Activated T-cell treated with anti-CD3 and anti-CD28 coated beads, Interleukin-2, amount 50 U/mL, for 72 hours (primary cell): ENCODE data around the gene ZNF786. TPM values are rescaled to one million over a fixed set of nuclear protein-coding genes. Genes with fewer than 3 reads are reported as not detected.

Experiments used
- ATAC-seq, 2 donors: fragments of 150-1000 bp; cut with Tn5 transposase; replicated peaks in 1 of 2; 2 replicates each; pipeline ENCODE4 v1.10.0; 2021; ENCODE audit warnings: moderate library complexity in 2 of 2, mild to moderate bottlenecking in 1 of 2
- DNase-seq, 2 donors: peaks; one replicate each; pipeline ENCODE4 v3.0.0; 2021 to 2022; ENCODE audit warnings: mixed read lengths in 1 of 2
- H3K27ac Mint-ChIP-seq: one replicate; pipeline ENCODE4 v1.8.0; 2022; ENCODE audit warnings: mild to moderate bottlenecking, moderate library complexity, mixed read lengths
- H3K27me3 Mint-ChIP-seq: one replicate; pipeline ENCODE4 v1.8.0; 2022; ENCODE audit warnings: low read depth, mixed read lengths
- H3K36me3 Mint-ChIP-seq, 2 donors: one replicate each; pipeline ENCODE4 v1.8.0; 2022; ENCODE audit warnings: mixed read lengths in 2 of 2, mild to moderate bottlenecking in 1 of 2; ENCODE audit not compliant: insufficient read depth in 2 of 2
- H3K4me1 Mint-ChIP-seq: one replicate; pipeline ENCODE4 v1.8.0; 2022; ENCODE audit warnings: low read depth, mixed read lengths
- H3K4me3 Mint-ChIP-seq, 2 donors: one replicate each; pipeline ENCODE4 v1.8.0; 2022; ENCODE audit warnings: mild to moderate bottlenecking in 2 of 2, mixed read lengths in 2 of 2, moderate library complexity in 2 of 2
- H3K9me3 Mint-ChIP-seq, 2 donors: one replicate each; pipeline ENCODE4 v1.8.0; 2022; ENCODE audit warnings: mixed read lengths in 2 of 2
- total RNA-seq, 2 donors: library from RNA; stranded (reverse); gene quantifications; one replicate each; pipeline ENCODE4 v1.2.3, GENCODE V29; 2022

Gene ZNF786, protein sequence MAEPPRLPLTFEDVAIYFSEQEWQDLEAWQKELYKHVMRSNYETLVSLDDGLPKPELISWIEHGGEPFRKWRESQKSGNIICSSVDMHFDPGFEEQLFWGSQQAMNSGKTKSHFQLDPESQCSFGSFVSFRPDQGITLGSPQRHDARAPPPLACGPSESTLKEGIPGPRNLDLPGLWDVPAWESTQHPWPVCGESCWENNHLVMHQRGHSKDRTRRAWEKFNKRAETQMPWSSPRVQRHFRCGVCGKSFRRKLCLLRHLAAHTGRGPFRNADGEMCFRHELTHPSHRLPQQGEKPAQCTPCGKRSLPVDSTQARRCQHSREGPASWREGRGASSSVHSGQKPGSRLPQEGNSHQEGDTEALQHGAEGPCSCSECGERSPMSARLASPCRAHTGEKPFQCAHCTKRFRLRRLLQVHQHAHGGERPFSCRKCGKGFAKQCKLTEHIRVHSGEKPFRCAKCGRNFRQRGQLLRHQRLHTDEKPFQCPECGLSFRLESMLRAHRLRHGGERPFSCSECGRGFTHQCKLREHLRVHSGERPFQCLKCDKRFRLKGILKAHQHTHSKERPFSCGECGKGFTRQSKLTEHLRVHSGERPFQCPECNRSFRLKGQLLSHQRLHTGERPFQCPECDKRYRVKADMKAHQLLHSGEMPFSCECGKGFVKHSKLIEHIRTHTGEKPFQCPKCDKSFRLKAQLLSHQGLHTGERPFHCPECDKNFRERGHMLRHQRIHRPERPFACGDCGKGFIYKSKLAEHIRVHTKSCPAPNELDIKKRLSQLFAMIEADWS
- 1 to 10 TPM; 5.6 to 7.3 TPM for total RNA-seq

DNA sequence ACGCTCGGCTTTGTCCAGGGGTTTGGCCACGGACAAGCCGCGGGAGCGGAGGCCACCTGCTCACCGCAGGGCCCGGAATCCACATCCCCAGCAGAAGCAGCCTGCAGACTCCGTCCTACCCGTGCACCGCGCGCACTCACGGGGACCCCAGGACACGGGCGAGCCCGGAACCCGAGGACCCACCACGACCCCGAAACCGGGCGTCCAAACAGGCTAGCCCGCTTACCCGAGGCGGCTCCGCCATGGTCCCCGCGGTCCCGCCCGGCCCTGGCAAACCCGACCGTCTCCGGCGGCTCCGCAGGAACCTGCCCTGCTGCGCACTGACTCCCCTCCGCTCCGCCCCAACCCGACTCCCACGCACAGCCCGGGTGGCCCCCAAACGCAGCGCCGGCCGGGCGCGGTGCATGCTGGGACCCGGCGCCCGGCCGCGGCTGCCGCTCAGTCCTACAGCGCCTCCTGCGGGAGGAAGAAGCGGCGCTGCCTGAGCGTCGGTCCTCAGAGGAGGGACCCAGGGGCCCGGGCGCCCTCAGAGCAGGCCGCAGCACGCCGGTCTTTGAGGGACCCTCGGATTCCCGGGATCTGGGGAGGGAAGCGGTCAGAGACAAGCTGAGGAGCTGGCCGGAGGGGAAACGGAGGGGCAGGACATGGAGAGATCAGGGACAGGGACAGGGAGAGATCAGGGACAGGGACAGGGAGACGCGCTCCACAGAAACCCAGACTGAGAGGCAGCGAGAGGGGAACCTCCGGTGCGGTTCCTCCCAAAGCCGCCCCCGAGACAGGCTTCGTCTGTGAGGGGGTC lies at the start of gene ZNF786:
TSS of gene ZNF786 (minus strand) at position 322 of the 799 bp plus-strand sequence. CDS start at position 244, 78 bp downstream.
- Mint-ChIP-seq H3K36me3 (peaks cover 1 to 7% of the 10 kb centered on the region in 2 donors), H3K4me1 (peaks cover 33% of the 10 kb centered on the region), H3K4me3 (peak within 1 kb of the TSS; percentile 96 to 100), H3K27ac (peak within 1 kb of the TSS; percentile 98), H3K9me3 (no peaks in the 10 kb centered on the region), H3K27me3 (no peaks in the 10 kb centered on the region)
- peak; percentile 88 to 90 for ATAC-seq
- DNase-seq = peak; percentile 97

DNA sequence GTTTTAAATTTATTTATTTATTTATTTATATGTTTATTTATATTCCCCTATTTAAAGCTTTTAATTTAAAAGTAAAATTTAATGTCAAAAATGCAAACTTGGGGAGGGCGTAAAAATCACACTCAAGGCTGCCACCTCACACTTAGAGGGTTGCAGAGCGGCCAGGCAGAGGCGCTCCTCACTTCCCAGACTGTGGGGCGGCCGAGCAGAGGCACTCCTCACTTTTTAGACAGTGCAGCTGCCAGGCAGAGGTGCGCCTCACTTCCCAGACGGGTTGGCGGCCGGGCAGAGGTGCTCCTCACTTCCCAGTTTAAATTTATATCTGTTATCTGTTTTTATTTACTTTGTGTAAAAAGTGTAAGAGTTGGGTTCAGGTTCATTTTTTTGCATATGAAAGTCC lies 45.6 kb upstream of the ZNF786 start:
- Mint-ChIP-seq H3K27me3 (no peaks in the 10 kb centered on the region), H3K9me3 (no peaks in the 10 kb centered on the region), H3K36me3 (peaks cover 2 to 13% of the 10 kb centered on the region in 2 donors), H3K4me3 (no peak overlapping the region), H3K27ac (no peak overlapping the region), H3K4me1 (no peaks in the 10 kb centered on the region)
- ATAC-seq (no peak), DNase-seq (no peak)

DNA sequence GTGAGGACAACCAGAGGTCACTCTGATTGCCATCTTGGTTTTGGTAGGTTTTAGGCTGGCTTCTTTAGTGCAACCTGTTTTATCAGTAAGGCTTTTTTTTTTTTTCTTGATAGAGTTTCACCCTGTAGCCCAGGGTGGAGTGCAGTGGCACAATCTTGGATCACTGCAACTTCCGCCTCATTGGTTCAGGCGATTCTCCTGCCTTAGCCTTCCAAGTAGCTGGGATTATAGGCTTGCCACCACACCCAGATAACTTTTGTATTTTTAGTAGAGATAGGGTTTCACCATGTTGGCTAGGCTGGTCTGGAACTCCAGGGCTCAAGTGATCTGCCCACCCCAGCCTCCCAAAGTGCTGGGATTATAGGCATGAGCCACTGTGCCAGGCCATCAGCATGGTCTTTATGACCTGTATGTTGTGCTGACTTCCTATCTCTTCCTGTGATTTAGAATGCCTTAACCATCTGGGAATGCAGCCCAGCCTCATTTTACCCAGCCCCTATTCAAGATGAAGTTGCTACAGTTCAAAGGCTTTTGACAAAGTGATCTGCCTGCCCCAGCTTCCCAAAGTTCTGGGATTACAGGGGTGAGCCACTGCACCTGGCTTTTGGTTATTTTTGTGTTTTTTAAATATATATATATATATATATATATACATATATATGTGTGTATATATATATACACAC lies 42.7 kb upstream of the ZNF786 start:
- peaks cover 5% of the 10 kb centered on the region in 2 donors for H3K9me3 Mint-ChIP-seq
- H3K27ac Mint-ChIP-seq = no peak overlapping the region
- peaks cover 8 to 25% of the 10 kb centered on the region in 2 donors for H3K36me3 Mint-ChIP-seq
- DNase-seq (no peak), ATAC-seq (no peak)
- H3K27me3 Mint-ChIP-seq = no peaks in the 10 kb centered on the region
- H3K4me3 Mint-ChIP-seq = no peak overlapping the region
- peaks cover 4% of the 10 kb centered on the region for H3K4me1 Mint-ChIP-seq

DNA sequence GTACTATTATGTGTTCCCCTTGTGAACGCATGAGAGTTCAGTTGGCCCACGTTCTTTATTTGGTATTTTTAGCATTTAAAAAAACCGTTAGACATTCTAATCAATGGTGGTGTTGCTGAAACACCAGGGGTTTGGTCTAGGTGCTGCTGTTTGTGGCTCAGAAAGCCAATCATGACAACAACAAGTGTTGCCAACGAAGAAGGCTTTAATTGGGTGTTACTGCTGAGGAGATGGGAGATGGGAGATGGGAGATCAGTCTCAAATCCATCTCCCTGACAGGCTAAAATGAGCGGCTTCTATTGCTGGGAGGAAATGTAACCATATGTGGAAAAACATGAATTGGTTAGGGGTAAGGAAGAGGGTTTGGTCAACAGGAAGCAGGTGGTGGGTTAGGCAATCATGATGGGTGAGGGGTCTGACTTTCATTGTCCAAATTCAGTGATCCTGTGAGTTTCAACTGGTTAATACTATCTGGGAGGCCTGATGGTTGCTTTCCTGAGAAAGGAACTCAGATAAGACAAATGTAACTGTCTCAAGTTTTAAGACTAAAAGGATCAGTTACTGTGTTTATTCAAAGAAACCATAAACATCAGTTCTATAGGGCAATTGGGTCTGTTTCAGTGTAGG lies 40.2 kb upstream of the ZNF786 start:
- ATAC-seq = no peak
- Mint-ChIP-seq H3K4me1 (peaks cover 13% of the 10 kb centered on the region), H3K27me3 (no peaks in the 10 kb centered on the region), H3K4me3 (no peak overlapping the region), H3K27ac (no peak overlapping the region), H3K9me3 (peaks cover 5% of the 10 kb centered on the region in 2 donors), H3K36me3 (peaks cover 14 to 32% of the 10 kb centered on the region in 2 donors)
- DNase-seq = no peak

DNA sequence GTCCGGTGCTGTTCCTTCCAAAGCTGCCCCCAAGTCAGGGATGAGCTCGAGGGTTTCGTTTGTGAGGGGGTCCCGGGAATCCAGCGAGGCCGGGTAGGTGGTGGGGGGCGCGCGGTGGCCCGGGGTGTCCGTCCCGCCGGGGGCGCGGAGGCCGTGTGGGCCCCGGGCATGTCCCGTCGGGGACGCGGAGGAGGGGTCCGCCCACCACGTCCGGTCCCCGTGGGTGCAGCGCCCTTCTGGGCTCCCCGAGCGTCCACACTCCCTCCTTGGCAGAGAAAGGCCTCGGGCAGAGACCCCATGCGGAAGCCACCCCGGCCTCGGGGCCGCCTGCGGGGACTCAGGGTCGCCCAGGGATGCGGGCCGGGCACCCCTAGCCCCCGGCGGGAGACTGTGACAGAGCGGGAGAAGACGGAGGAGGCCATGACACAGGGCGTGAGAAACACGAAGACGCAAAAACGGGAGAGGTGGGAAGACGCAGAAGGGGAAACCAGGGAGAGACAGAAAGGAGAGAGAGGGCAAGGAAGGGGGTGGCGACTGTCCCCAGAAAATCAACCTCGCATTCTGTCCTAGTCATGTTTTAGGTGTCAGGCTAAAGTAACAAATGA lies 36.2 kb upstream of the ZNF786 start:
- peak; percentile 81 to 84 for DNase-seq
- Mint-ChIP-seq H3K36me3 (peaks cover 12 to 29% of the 10 kb centered on the region in 2 donors), H3K27ac (peak overlapping the region; percentile 95), H3K4me3 (peak overlapping the region; percentile 94 to 100), H3K9me3 (peaks cover 5% of the 10 kb centered on the region in 2 donors), H3K4me1 (peaks cover 26% of the 10 kb centered on the region), H3K27me3 (no peaks in the 10 kb centered on the region)
- peak; percentile 72 to 75 for ATAC-seq

DNA sequence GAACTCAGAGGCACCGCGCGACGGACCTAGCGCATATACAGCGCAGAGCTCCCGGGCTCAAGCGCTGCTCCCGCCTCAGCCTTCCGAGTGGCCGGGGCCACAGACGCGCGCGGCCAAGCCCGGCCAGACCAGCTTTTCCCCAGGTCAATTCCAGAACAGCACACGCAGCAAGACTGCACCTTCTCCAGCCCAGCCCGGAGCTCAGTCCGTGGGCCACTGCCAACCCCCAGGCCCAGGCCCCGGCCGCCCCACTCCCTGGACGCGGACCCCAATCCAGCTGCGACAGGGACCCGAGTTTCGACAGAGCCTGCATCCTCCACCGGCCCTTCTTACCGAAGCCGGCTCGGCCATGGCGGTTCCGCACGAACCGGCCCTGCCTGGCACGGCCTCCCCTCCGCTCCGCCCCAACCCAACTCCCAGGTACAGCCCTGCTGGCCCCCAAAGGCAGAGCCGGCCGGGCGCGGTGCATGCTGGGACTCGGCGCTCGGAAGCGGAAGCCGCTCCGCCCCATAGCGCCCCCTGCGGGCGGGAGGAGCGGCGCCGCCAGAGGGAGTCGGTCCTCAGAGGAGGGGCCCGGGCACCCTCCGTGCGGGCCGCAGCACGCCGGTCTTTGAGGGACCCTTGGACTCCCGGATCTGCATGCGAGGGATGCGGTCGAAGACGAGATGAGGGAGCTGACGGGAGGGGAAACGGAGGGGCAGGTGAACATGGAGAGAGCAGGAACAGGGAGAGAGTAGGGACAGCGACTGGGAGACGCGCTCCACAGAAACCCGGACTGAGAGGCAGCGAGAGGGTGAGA lies 35.5 kb upstream of the ZNF786 start, which contains the start of gene ZNF425:
TSS of gene ZNF425 (minus strand) at position 462 of the 799 bp plus-strand sequence. CDS start at position 351, 111 bp downstream.
- Mint-ChIP-seq H3K27me3 (no peaks in the 10 kb centered on the region), H3K36me3 (peaks cover 12 to 23% of the 10 kb centered on the region in 2 donors), H3K4me1 (peaks cover 26% of the 10 kb centered on the region), H3K27ac (peak within 1 kb of the TSS; percentile 95), H3K9me3 (peaks cover 5% of the 10 kb centered on the region in 2 donors), H3K4me3 (peak within 1 kb of the TSS; percentile 94 to 100)
- peak; percentile 95 to 98 for DNase-seq
- peak; percentile 89 for ATAC-seq

DNA sequence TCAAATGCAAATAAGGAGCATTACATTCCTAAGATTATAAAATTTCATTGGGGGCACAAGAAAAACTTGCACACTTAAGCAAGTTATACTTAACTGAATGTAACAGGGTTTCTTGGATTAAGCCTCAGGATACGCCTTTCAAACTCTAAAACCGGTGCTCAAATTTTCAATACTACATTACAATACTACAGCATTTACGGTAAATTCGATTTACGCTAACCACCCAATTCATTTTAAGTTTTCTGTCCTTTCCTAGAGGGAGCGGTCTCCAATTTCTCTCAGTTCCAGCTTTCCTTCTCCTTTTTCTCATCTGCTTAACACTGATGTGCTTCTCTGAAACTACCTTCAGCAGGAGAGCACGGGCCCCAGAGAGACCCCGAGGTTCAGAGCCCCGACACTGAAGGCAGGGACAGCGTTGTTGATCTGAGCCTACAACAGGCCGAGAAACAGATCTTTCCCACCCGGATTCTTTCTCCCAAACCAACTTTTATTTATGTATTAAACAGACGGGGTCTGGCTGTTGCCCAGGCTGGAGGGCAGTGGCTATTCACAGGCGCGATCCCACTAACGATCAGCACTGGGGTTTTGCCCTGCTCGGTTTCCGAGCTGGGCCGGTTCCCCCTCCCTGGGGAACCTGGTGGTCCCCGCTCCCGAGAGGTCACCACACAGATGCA lies 34.8 kb upstream of the ZNF786 start:
- H3K27ac Mint-ChIP-seq = peak overlapping the region; percentile 95
- ATAC-seq (no peak), DNase-seq (no peak)
- peaks cover 6 to 15% of the 10 kb centered on the region in 2 donors for H3K36me3 Mint-ChIP-seq
- peaks cover 26% of the 10 kb centered on the region for H3K4me1 Mint-ChIP-seq
- peak overlapping the region; percentile 94 to 100 for H3K4me3 Mint-ChIP-seq
- no peaks in the 10 kb centered on the region for H3K9me3 Mint-ChIP-seq
- no peaks in the 10 kb centered on the region for H3K27me3 Mint-ChIP-seq

DNA sequence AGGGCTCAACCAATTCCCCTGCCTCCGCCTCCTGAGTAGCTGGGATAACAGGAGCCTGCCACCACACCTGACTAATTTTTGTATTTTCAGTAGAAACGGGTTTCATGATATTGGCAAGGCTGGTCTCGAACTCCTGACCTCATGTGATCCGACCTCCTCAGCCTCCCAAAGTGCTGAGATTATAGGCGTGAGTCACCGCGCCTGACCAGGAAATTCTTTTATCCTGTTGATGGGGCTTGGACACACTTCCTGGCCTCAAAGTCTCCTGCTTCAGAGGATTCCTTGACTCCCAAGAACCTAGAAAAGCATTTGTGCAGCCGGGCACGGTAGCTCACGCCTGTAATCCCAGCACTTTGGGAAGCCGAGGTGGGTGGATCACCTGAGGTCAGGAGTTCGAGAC lies 19.5 kb upstream of the ZNF786 start:
- no peak overlapping the region for H3K4me3 Mint-ChIP-seq
- H3K27ac Mint-ChIP-seq = no peak overlapping the region
- no peaks in the 10 kb centered on the region for H3K9me3 Mint-ChIP-seq
- no peaks in the 10 kb centered on the region for H3K27me3 Mint-ChIP-seq
- no peaks in the 10 kb centered on the region for H3K36me3 Mint-ChIP-seq
- no peak for ATAC-seq
- DNase-seq = no peak
- no peaks in the 10 kb centered on the region for H3K4me1 Mint-ChIP-seq

DNA sequence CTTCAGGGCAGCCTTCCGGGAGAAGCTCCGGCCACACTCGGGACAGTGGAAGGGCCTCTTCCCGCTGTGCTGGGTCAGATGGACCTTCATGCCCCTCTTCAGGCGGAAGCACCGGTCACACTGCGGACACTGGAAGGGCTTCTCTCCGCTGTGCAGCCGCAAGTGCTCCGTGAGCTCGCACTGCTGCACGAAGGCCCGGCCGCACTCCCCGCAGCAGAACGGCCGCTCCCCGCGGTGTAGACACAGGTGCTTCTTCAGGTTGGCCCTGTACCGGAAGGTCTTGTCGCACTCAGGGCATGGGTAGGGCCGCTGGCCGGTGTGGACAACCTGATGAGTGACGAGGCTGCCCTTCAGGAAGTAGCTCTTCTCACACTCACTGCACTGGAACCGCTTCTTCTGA lies 14.2 kb upstream of the ZNF786 start:
- DNase-seq = no peak
- Mint-ChIP-seq H3K9me3 (no peaks in the 10 kb centered on the region), H3K27ac (no peak overlapping the region), H3K4me3 (no peak overlapping the region), H3K27me3 (no peaks in the 10 kb centered on the region), H3K36me3 (no peaks in the 10 kb centered on the region), H3K4me1 (peaks cover 9% of the 10 kb centered on the region)
- ATAC-seq = no peak

DNA sequence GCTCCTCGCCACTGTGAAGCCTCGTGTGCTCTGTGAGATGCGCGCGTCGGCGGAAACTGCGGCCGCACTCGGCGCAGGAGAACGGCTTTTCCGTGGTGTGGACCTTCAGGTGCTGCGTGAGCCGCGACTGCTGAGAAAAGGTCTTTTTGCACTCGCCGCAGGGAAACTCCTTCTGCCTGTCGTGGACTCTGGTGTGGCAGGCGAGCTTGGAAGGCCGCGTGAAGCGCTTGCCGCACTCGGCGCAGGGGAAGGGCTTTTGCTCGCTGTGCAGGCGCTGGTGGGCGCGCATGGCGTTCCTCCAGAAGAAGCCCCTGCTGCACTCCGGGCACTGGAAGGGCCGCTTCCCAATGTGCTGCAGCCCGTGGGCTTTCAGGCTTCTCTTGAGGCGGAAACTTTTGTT lies 13.7 kb upstream of the ZNF786 start:
- no peaks in the 10 kb centered on the region for H3K9me3 Mint-ChIP-seq
- H3K27ac Mint-ChIP-seq = no peak overlapping the region
- no peaks in the 10 kb centered on the region for H3K27me3 Mint-ChIP-seq
- ATAC-seq (no peak), DNase-seq (no peak)
- peaks cover 9% of the 10 kb centered on the region for H3K4me1 Mint-ChIP-seq
- no peak overlapping the region for H3K4me3 Mint-ChIP-seq
- no peaks in the 10 kb centered on the region for H3K36me3 Mint-ChIP-seq

DNA sequence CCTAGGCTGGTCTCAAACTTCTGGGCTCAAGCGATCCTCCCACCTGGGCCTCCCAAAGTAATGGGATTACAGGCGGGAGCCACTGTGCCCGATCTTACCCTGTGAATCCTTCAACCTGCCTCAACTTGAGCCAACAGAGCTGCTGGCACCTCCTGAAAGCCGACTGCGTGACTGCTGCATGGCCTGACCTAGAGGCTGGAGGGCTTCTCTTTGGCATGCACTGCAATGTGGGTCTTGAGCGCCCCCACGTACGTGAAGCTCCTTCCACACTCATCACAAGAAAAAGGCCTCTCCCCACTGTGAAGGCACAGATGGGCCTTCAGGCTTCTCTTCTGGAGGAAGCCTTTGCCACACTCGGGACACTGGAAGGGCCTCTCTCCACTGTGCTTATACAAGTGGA lies 12.9 kb upstream of the ZNF786 start:
- Mint-ChIP-seq H3K27me3 (no peaks in the 10 kb centered on the region), H3K4me3 (no peak overlapping the region), H3K36me3 (no peaks in the 10 kb centered on the region), H3K27ac (no peak overlapping the region), H3K9me3 (no peaks in the 10 kb centered on the region), H3K4me1 (peaks cover 9% of the 10 kb centered on the region)
- DNase-seq = no peak
- no peak for ATAC-seq
